ENCODE data around the gene LMX1A. TPM values are rescaled to one million over a fixed set of nuclear protein-coding genes. Genes with fewer than 3 reads are reported as not detected.

Gene LMX1A
- polyA plus RNA-seq, 2 of the 4 experiments (the other 2 are of a cell fraction) = not detected

- ChIA-PET POLR2A (no interaction called here), CTCF (interaction anchor here (0.7 kb wide), 1 partner anchor 206 kb away, joined by 4 read pairs; no protein-coding TSS in a partner anchor)
- Histone ChIP-seq H3K4me2 (no peak overlapping the region), H3K9me3 (no peaks in the 10 kb centered on the region), H3K4me1 (no peaks in the 10 kb centered on the region), H3K27ac (no peak overlapping the region), H3K4me3 (no peak overlapping the region)
- no peak for DNase-seq (ENCODE audit: low read depth in 1 of 2, low spot score in 1 of 2)
- TF ChIP-seq HMGXB4 (CRISPR knock-in tag; IDR thresholded peaks at IDR 0.05; ENCODE audit: borderline replicate concordance) (no peak), SREBF2 (IDR thresholded peaks at IDR 0.05) (no peak), CHD2 (IDR thresholded peaks at IDR 0.05; ENCODE audit: low read length, partially characterized antibody) (no peak), MAFK (IDR thresholded peaks at IDR 0.05; ENCODE audit: partially characterized antibody) (no peak), KDM5A (IDR thresholded peaks at IDR 0.05) (no peak), HES2 (IDR thresholded peaks at IDR 0.05) (no peak), HOXB5 (CRISPR knock-in tag; IDR thresholded peaks at IDR 0.05) (no peak), HOXB13 (CRISPR knock-in tag; IDR thresholded peaks at IDR 0.05; ENCODE audit: low read depth) (no peak), BHLHE40 (IDR thresholded peaks at IDR 0.05; ENCODE audit: low read depth, low read length) (no peak), GATA3 (IDR thresholded peaks at IDR 0.05; ENCODE audit: borderline replicate concordance) (no peak), RARB (CRISPR knock-in tag; IDR thresholded peaks at IDR 0.05) (no peak), CBX8 (IDR thresholded peaks at IDR 0.05) (no peak), JUN (IDR thresholded peaks at IDR 0.05) (no peak), CHD4 (IDR thresholded peaks at IDR 0.05; ENCODE audit: borderline replicate concordance) (no peak), FOXS1 (CRISPR knock-in tag; IDR thresholded peaks at IDR 0.05) (no peak)
- no peak for FAIRE-seq
- 27% methylated on average over 2 of the region's 2 CpGs for WGBS (ENCODE audit: missing lambda C conversion rate)
- no peak for ATAC-seq
These were observed 31.0 kb upstream of the LMX1A start for GRCh38 chr1:165387505-165387904.

- no peak for FAIRE-seq
- no peak for ATAC-seq
- no peak overlapping the region for H3K27ac ChIP-seq
- WGBS (ENCODE audit: missing lambda C conversion rate) = 26% methylated on average over 5 of the region's 5 CpGs
- no peaks in the 10 kb centered on the region for H3K9me3 ChIP-seq
- no peak overlapping the region for H3K4me3 ChIP-seq
- ChIA-PET CTCF (interaction anchor here (0.8 to 5.4 kb wide), 5 partner anchors 9 to 127 kb away, joined by 3 to 47 read pairs (median 11); no protein-coding TSS in a partner anchor), POLR2A (no interaction called here)
- H3K4me1 ChIP-seq = no peaks in the 10 kb centered on the region
- no peak overlapping the region for H3K4me2 ChIP-seq
- DNase-seq (ENCODE audit: low read depth in 1 of 2, low spot score in 1 of 2) = no peak
- TF ChIP-seq RCOR1 (IDR thresholded peaks at IDR 0.05; ENCODE audit: low read depth, low read length) (no peak), SREBF2 (IDR thresholded peaks at IDR 0.05) (no peak), KDM1A (IDR thresholded peaks at IDR 0.05; ENCODE audit: low read depth) (no peak), MYC (IDR thresholded peaks at IDR 0.05; ENCODE audit: borderline replicate concordance, low read length) (no peak), HOXB13 (CRISPR knock-in tag; IDR thresholded peaks at IDR 0.05; ENCODE audit: low read depth) (no peak), RARB (CRISPR knock-in tag; IDR thresholded peaks at IDR 0.05) (no peak), EHMT2 (IDR thresholded peaks at IDR 0.05; ENCODE audit: low read depth) (no peak), RAD21 (conservative IDR thresholded peaks at IDR 0.05 in 1 of 2, IDR thresholded peaks at IDR 0.05 in 1 of 2) (no peak), CEBPB (IDR thresholded peaks at IDR 0.05) (no peak), BHLHE40 (IDR thresholded peaks at IDR 0.05; ENCODE audit: low read depth, low read length) (no peak), POLR2A (IDR thresholded peaks at IDR 0.05; ENCODE audit: low read length) (no peak), JUNB (IDR thresholded peaks at IDR 0.05) (no peak), USF2 (IDR thresholded peaks at IDR 0.05) (no peak)
These were observed 27.3 kb upstream of the LMX1A start for GRCh38 chr1:165383599-165384405.

Data from A549 (cell line).